Ishikawa (cell line): ENCODE data around the gene MAPK8IP1.

Experiments
- CREB1 ChIP-seq: IDR thresholded peaks from 2 replicates; pipeline ENCODE4 v1.6.1; 2012; ENCODE audit warnings: low read depth
- EGR1 ChIP-seq: IDR thresholded peaks from 2 replicates; pipeline ENCODE4 v1.6.1; 2012
- EP300 ChIP-seq: IDR thresholded peaks from 2 replicates; pipeline ENCODE4 v1.6.1; 2012; ENCODE audit warnings: borderline replicate concordance
- FOXM1 ChIP-seq: IDR thresholded peaks from 2 replicates; pipeline ENCODE4 v1.6.1; 2012; ENCODE audit warnings: low read depth, borderline replicate concordance
- NFIC ChIP-seq: IDR thresholded peaks from 2 replicates; pipeline ENCODE4 v1.6.1; 2012
- RAD21 ChIP-seq: IDR thresholded peaks from 2 replicates; pipeline ENCODE4 v1.6.1; 2012; ENCODE audit warnings: low read depth
- TAF1 ChIP-seq: IDR thresholded peaks from 2 replicates; pipeline ENCODE4 v1.6.1; 2012; ENCODE audit warnings: low read depth, mild to moderate bottlenecking
- TCF12 ChIP-seq: IDR thresholded peaks from 2 replicates; pipeline ENCODE4 v1.6.1; 2012; ENCODE audit warnings: low read depth
- YY1 ChIP-seq: IDR thresholded peaks from 2 replicates; pipeline ENCODE4 v1.6.1; 2012; ENCODE audit warnings: low read depth
- ZBTB7A ChIP-seq: IDR thresholded peaks from 2 replicates; pipeline ENCODE4 v1.6.1; 2012; ENCODE audit warnings: low read depth
- TF ChIP-seq, protein P1 (sequence below): IDR thresholded peaks from 2 replicates; pipeline ENCODE4 v1.6.1; 2012; ENCODE audit warnings: low read depth, mild to moderate bottlenecking
- TF ChIP-seq, protein P2 (sequence below): IDR thresholded peaks from 2 replicates; pipeline ENCODE4 v1.6.1; 2012
- TF ChIP-seq, protein P3 (sequence below): IDR thresholded peaks from 2 replicates; pipeline ENCODE4 v1.6.1; 2012

DNA sequence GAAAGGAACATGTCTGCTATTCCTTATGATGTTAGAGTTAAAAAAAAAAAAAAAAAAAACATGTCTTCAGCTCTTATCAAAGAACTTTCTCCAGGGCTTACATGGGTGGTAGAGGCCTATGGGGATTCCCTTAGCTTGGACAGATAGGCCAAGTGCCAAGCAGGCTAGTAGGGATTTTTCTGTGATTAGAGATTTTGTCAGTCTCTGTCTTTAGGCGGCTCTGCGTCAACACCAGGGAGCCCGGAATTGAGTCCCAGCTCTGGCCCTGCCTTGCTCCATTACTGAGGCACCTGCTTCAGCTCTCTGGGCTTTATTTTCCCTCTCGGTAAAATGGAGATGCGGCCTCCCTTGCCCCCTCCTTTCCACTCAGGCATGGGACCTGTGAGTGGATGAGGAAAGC lies 25.1 kb upstream of the MAPK8IP1 start:
- no peak for TF ChIP-seq ZBTB7A
- no peak for TF ChIP-seq RAD21
- no peak for TF ChIP-seq CREB1
- TF ChIP-seq YY1 = no peak
- no peak for TF ChIP-seq TAF1
- TF ChIP-seq FOXM1 = no peak
- no peak for TF ChIP-seq EP300
- TF ChIP-seq, protein P1, sequence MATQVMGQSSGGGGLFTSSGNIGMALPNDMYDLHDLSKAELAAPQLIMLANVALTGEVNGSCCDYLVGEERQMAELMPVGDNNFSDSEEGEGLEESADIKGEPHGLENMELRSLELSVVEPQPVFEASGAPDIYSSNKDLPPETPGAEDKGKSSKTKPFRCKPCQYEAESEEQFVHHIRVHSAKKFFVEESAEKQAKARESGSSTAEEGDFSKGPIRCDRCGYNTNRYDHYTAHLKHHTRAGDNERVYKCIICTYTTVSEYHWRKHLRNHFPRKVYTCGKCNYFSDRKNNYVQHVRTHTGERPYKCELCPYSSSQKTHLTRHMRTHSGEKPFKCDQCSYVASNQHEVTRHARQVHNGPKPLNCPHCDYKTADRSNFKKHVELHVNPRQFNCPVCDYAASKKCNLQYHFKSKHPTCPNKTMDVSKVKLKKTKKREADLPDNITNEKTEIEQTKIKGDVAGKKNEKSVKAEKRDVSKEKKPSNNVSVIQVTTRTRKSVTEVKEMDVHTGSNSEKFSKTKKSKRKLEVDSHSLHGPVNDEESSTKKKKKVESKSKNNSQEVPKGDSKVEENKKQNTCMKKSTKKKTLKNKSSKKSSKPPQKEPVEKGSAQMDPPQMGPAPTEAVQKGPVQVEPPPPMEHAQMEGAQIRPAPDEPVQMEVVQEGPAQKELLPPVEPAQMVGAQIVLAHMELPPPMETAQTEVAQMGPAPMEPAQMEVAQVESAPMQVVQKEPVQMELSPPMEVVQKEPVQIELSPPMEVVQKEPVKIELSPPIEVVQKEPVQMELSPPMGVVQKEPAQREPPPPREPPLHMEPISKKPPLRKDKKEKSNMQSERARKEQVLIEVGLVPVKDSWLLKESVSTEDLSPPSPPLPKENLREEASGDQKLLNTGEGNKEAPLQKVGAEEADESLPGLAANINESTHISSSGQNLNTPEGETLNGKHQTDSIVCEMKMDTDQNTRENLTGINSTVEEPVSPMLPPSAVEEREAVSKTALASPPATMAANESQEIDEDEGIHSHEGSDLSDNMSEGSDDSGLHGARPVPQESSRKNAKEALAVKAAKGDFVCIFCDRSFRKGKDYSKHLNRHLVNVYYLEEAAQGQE = no peak
- TF ChIP-seq, protein P2, sequence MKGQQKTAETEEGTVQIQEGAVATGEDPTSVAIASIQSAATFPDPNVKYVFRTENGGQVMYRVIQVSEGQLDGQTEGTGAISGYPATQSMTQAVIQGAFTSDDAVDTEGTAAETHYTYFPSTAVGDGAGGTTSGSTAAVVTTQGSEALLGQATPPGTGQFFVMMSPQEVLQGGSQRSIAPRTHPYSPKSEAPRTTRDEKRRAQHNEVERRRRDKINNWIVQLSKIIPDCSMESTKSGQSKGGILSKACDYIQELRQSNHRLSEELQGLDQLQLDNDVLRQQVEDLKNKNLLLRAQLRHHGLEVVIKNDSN = no peak
- TF ChIP-seq NFIC = no peak
- TF ChIP-seq, protein P3, sequence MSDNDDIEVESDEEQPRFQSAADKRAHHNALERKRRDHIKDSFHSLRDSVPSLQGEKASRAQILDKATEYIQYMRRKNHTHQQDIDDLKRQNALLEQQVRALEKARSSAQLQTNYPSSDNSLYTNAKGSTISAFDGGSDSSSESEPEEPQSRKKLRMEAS = no peak
- no peak for TF ChIP-seq EGR1
- TF ChIP-seq TCF12 = no peak
